ENCODE results near the gene UNC13B. TPM values are rescaled to one million over a fixed set of nuclear protein-coding genes. Genes with fewer than 3 reads are reported as not detected.

UNC13B gene
- total and polyA plus RNA-seq, 2 of the 13 experiments (the other 11 are each of a cell fraction or from before 2014, with no cell fraction given) = 14.0 to 18.3 TPM

GRCh38 chr9:35116898-35117551 is 44.8 kb upstream of the UNC13B start (continued):
- peak; percentile 23; the same call in 1 of the 2 replicates for TF ChIP-seq MXD4 (CRISPR knock-in tag; IDR thresholded peaks at IDR 0.05)
- TF ChIP-seq ZNF251 (CRISPR knock-in tag; IDR thresholded peaks at IDR 0.05) = no peak
- peak; percentile 54; the same call in 1 of the 2 replicates for TF ChIP-seq SIN3A (IDR thresholded peaks at IDR 0.05; ENCODE audit: borderline replicate concordance, low read depth, low read length)
- TF ChIP-seq SMARCE1 (IDR thresholded peaks at IDR 0.05; ENCODE audit: borderline replicate concordance) = no peak
- TF ChIP-seq KLF16 (CRISPR knock-in tag; IDR thresholded peaks at IDR 0.05) = 0 out of 4 replicates have a peak, but pooled peaks of 1 of the 2 experiments have one; percentile 32
- peak; percentile 51 for TF ChIP-seq GATAD2A (CRISPR knock-in tag; IDR thresholded peaks at IDR 0.05)
- no peak for TF ChIP-seq NFYB (CRISPR knock-in tag; IDR thresholded peaks at IDR 0.05)
- TF ChIP-seq, protein P1, sequence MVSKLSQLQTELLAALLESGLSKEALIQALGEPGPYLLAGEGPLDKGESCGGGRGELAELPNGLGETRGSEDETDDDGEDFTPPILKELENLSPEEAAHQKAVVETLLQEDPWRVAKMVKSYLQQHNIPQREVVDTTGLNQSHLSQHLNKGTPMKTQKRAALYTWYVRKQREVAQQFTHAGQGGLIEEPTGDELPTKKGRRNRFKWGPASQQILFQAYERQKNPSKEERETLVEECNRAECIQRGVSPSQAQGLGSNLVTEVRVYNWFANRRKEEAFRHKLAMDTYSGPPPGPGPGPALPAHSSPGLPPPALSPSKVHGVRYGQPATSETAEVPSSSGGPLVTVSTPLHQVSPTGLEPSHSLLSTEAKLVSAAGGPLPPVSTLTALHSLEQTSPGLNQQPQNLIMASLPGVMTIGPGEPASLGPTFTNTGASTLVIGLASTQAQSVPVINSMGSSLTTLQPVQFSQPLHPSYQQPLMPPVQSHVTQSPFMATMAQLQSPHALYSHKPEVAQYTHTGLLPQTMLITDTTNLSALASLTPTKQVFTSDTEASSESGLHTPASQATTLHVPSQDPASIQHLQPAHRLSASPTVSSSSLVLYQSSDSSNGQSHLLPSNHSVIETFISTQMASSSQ (IDR thresholded peaks at IDR 0.05; ENCODE audit: low read depth) = no peak
- TF ChIP-seq, protein P1 (CRISPR knock-in tag; IDR thresholded peaks at IDR 0.05; ENCODE audit: borderline replicate concordance) = 0 out of 2 replicates have a peak, but pooled peaks have one; percentile 45
- peak; percentile 63; the same call in 1 of the 2 replicates for TF ChIP-seq IRF2 (CRISPR knock-in tag; IDR thresholded peaks at IDR 0.05)
- TF ChIP-seq ZNF574 (CRISPR knock-in tag; IDR thresholded peaks at IDR 0.05) = peak; percentile 61
- 0 out of 2 replicates have a peak, but pooled peaks have one; percentile 18 for TF ChIP-seq ZNF441 (CRISPR knock-in tag; IDR thresholded peaks at IDR 0.05; ENCODE audit: borderline replicate concordance)
- no peak for TF ChIP-seq HDAC6 (IDR thresholded peaks at IDR 0.05; ENCODE audit: low read depth, low read length)
- TF ChIP-seq SAP130 (CRISPR knock-in tag; IDR thresholded peaks at IDR 0.05; ENCODE audit: low read depth) = peak; percentile 64; the same call in 1 of the 2 replicates
- TF ChIP-seq, protein P2, sequence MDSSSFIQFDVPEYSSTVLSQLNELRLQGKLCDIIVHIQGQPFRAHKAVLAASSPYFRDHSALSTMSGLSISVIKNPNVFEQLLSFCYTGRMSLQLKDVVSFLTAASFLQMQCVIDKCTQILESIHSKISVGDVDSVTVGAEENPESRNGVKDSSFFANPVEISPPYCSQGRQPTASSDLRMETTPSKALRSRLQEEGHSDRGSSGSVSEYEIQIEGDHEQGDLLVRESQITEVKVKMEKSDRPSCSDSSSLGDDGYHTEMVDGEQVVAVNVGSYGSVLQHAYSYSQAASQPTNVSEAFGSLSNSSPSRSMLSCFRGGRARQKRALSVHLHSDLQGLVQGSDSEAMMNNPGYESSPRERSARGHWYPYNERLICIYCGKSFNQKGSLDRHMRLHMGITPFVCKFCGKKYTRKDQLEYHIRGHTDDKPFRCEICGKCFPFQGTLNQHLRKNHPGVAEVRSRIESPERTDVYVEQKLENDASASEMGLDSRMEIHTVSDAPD (CRISPR knock-in tag; IDR thresholded peaks at IDR 0.05) = peak; percentile 65; the same call in 1 of the 2 replicates
- TF ChIP-seq SPEN (CRISPR knock-in tag; IDR thresholded peaks at IDR 0.05; ENCODE audit: low read depth) = peak; percentile 8; the same call in 1 of the 2 replicates
- peak; percentile 35; the same call in 1 of the 2 replicates for TF ChIP-seq MIXL1 (CRISPR knock-in tag; IDR thresholded peaks at IDR 0.05)
- 0 out of 2 replicates have a peak, but pooled peaks have one; percentile 71 for TF ChIP-seq ZNF510 (CRISPR knock-in tag; IDR thresholded peaks at IDR 0.05; ENCODE audit: low read depth)
- peak; percentile 34; the same call in 1 of the 2 replicates for TF ChIP-seq CEBPG (CRISPR knock-in tag; IDR thresholded peaks at IDR 0.05)
